ENCODE results near the gene SLC25A53. TPM values are rescaled to one million over a fixed set of nuclear protein-coding genes. Genes with fewer than 3 reads are reported as not detected.

Gene SLC25A53
- 1 to 10 TPM; 2.9 to 4.1 TPM for polyA plus RNA-seq

GRCh38 chrX:104156630-104157529, at the start of gene SLC25A53:
SLC25A53 (minus strand) TSS chrX:104157009; CDS start chrX:104105257, 51,752 bp downstream.
- Histone ChIP-seq H3K4me1 (ENCODE audit: control insufficient read depth in 2 of 2, insufficient read depth in 2 of 2, low read length in 1 of 2) (no peaks in the 10 kb centered on the region), H3K36me3 (ENCODE audit: control insufficient read depth in 2 of 2, insufficient read depth in 2 of 2, low read length in 1 of 2) (no peaks in the 10 kb centered on the region), H3K27me3 (ENCODE audit: control insufficient read depth in 1 of 2, insufficient read depth in 2 of 2, low read length in 2 of 2) (no peaks in the 10 kb centered on the region), H3K4me3 (ENCODE audit: low read depth in 1 of 2, low read length in 2 of 2) (peak within 1 kb of the TSS; percentile 60 to 66), H3K27ac (ENCODE audit: low read depth in 2 of 2, low read length in 1 of 2) (peak within 1 kb of the TSS; percentile 79 to 89), H3K9me3 (ENCODE audit: control insufficient read depth in 2 of 2, insufficient read depth in 1 of 2, low read depth in 1 of 2, low read length in 1 of 2) (no peaks in the 10 kb centered on the region)
- 1 to 32% methylated on average over 44 of the region's 44 CpGs for WGBS, 2 donors

- no peaks in the 10 kb centered on the region for H3K9me3 ChIP-seq (ENCODE audit: control insufficient read depth in 2 of 2, insufficient read depth in 1 of 2, low read depth in 1 of 2, low read length in 1 of 2)
- no peak overlapping the region for H3K4me3 ChIP-seq (ENCODE audit: low read depth in 1 of 2, low read length in 2 of 2)
- no peak overlapping the region for H3K27ac ChIP-seq (ENCODE audit: low read depth in 2 of 2, low read length in 1 of 2)
- no peaks in the 10 kb centered on the region for H3K4me1 ChIP-seq (ENCODE audit: control insufficient read depth in 2 of 2, insufficient read depth in 2 of 2, low read length in 1 of 2)
- H3K36me3 ChIP-seq (ENCODE audit: control insufficient read depth in 2 of 2, insufficient read depth in 2 of 2, low read length in 1 of 2) = no peaks in the 10 kb centered on the region
- no peaks in the 10 kb centered on the region for H3K27me3 ChIP-seq (ENCODE audit: control insufficient read depth in 1 of 2, insufficient read depth in 2 of 2, low read length in 2 of 2)
- WGBS, 2 donors = 85 to 93% methylated on average over 5 of the region's 5 CpGs
Measured at GRCh38 chrX:104205548-104205947, 48.7 kb upstream of the SLC25A53 start.

GRCh38 chrX:104195489-104196084, 38.8 kb upstream of the SLC25A53 start:
- Histone ChIP-seq H3K9me3 (ENCODE audit: control insufficient read depth in 2 of 2, insufficient read depth in 1 of 2, low read depth in 1 of 2, low read length in 1 of 2) (no peaks in the 10 kb centered on the region), H3K36me3 (ENCODE audit: control insufficient read depth in 2 of 2, insufficient read depth in 2 of 2, low read length in 1 of 2) (peaks cover 0 to 3% of the 10 kb centered on the region in 2 donors), H3K4me1 (ENCODE audit: control insufficient read depth in 2 of 2, insufficient read depth in 2 of 2, low read length in 1 of 2) (no peaks in the 10 kb centered on the region), H3K27me3 (ENCODE audit: control insufficient read depth in 1 of 2, insufficient read depth in 2 of 2, low read length in 2 of 2) (no peaks in the 10 kb centered on the region), H3K4me3 (ENCODE audit: low read depth in 1 of 2, low read length in 2 of 2) (no peak overlapping the region), H3K27ac (ENCODE audit: low read depth in 2 of 2, low read length in 1 of 2) (no peak overlapping the region)
- WGBS, 2 donors = 94 to 100% methylated on average over 1 of the region's 1 CpG

- Histone ChIP-seq H3K4me1 (ENCODE audit: control insufficient read depth in 2 of 2, insufficient read depth in 2 of 2, low read length in 1 of 2) (no peaks in the 10 kb centered on the region), H3K27me3 (ENCODE audit: control insufficient read depth in 1 of 2, insufficient read depth in 2 of 2, low read length in 2 of 2) (no peaks in the 10 kb centered on the region), H3K4me3 (ENCODE audit: low read depth in 1 of 2, low read length in 2 of 2) (no peak overlapping the region), H3K27ac (ENCODE audit: low read depth in 2 of 2, low read length in 1 of 2) (no peak overlapping the region), H3K9me3 (ENCODE audit: control insufficient read depth in 2 of 2, insufficient read depth in 1 of 2, low read depth in 1 of 2, low read length in 1 of 2) (no peaks in the 10 kb centered on the region), H3K36me3 (ENCODE audit: control insufficient read depth in 2 of 2, insufficient read depth in 2 of 2, low read length in 1 of 2) (no peaks in the 10 kb centered on the region)
- WGBS, 2 donors = 31 to 43% methylated on average over 1 of the region's 1 CpG
Measured at GRCh38 chrX:104195013-104195412, 38.2 kb upstream of the SLC25A53 start.

- Histone ChIP-seq H3K9me3 (ENCODE audit: control insufficient read depth in 2 of 2, insufficient read depth in 1 of 2, low read depth in 1 of 2, low read length in 1 of 2) (no peaks in the 10 kb centered on the region), H3K27me3 (ENCODE audit: control insufficient read depth in 1 of 2, insufficient read depth in 2 of 2, low read length in 2 of 2) (no peaks in the 10 kb centered on the region), H3K27ac (ENCODE audit: low read depth in 2 of 2, low read length in 1 of 2) (no peak overlapping the region), H3K36me3 (ENCODE audit: control insufficient read depth in 2 of 2, insufficient read depth in 2 of 2, low read length in 1 of 2) (no peaks in the 10 kb centered on the region), H3K4me3 (ENCODE audit: low read depth in 1 of 2, low read length in 2 of 2) (no peak overlapping the region), H3K4me1 (ENCODE audit: control insufficient read depth in 2 of 2, insufficient read depth in 2 of 2, low read length in 1 of 2) (no peaks in the 10 kb centered on the region)
- 36 to 49% methylated on average over 2 of the region's 2 CpGs for WGBS, 2 donors
Measured at GRCh38 chrX:104193485-104193884, 36.7 kb upstream of the SLC25A53 start.

GRCh38 chrX:104189837-104190236, 33.0 kb upstream of the SLC25A53 start:
- Histone ChIP-seq H3K27ac (ENCODE audit: low read depth in 2 of 2, low read length in 1 of 2) (no peak overlapping the region), H3K27me3 (ENCODE audit: control insufficient read depth in 1 of 2, insufficient read depth in 2 of 2, low read length in 2 of 2) (no peaks in the 10 kb centered on the region), H3K4me3 (ENCODE audit: low read depth in 1 of 2, low read length in 2 of 2) (no peak overlapping the region), H3K9me3 (ENCODE audit: control insufficient read depth in 2 of 2, insufficient read depth in 1 of 2, low read depth in 1 of 2, low read length in 1 of 2) (no peaks in the 10 kb centered on the region), H3K4me1 (ENCODE audit: control insufficient read depth in 2 of 2, insufficient read depth in 2 of 2, low read length in 1 of 2) (no peaks in the 10 kb centered on the region), H3K36me3 (ENCODE audit: control insufficient read depth in 2 of 2, insufficient read depth in 2 of 2, low read length in 1 of 2) (peaks cover 0 to 3% of the 10 kb centered on the region in 2 donors)
- WGBS, 2 donors = 65 to 70% methylated on average over 5 of the region's 5 CpGs

GRCh38 chrX:104187931-104188330, 31.1 kb upstream of the SLC25A53 start:
- H3K9me3 ChIP-seq (ENCODE audit: control insufficient read depth in 2 of 2, insufficient read depth in 1 of 2, low read depth in 1 of 2, low read length in 1 of 2) = no peaks in the 10 kb centered on the region
- H3K4me1 ChIP-seq (ENCODE audit: control insufficient read depth in 2 of 2, insufficient read depth in 2 of 2, low read length in 1 of 2) = no peaks in the 10 kb centered on the region
- H3K4me3 ChIP-seq (ENCODE audit: low read depth in 1 of 2, low read length in 2 of 2) = no peak overlapping the region
- WGBS, 2 donors = 84 to 95% methylated on average over 8 of the region's 8 CpGs
- peaks cover 0 to 3% of the 10 kb centered on the region in 2 donors for H3K36me3 ChIP-seq (ENCODE audit: control insufficient read depth in 2 of 2, insufficient read depth in 2 of 2, low read length in 1 of 2)
- no peak overlapping the region for H3K27ac ChIP-seq (ENCODE audit: low read depth in 2 of 2, low read length in 1 of 2)
- no peaks in the 10 kb centered on the region for H3K27me3 ChIP-seq (ENCODE audit: control insufficient read depth in 1 of 2, insufficient read depth in 2 of 2, low read length in 2 of 2)

GRCh38 chrX:104183685-104184084, 26.9 kb upstream of the SLC25A53 start:
- 79 to 88% methylated on average over 4 of the region's 4 CpGs for WGBS, 2 donors
- H3K4me1 ChIP-seq (ENCODE audit: control insufficient read depth in 2 of 2, insufficient read depth in 2 of 2, low read length in 1 of 2) = no peaks in the 10 kb centered on the region
- no peak overlapping the region for H3K4me3 ChIP-seq (ENCODE audit: low read depth in 1 of 2, low read length in 2 of 2)
- H3K9me3 ChIP-seq (ENCODE audit: control insufficient read depth in 2 of 2, insufficient read depth in 1 of 2, low read depth in 1 of 2, low read length in 1 of 2) = no peaks in the 10 kb centered on the region
- H3K27me3 ChIP-seq (ENCODE audit: control insufficient read depth in 1 of 2, insufficient read depth in 2 of 2, low read length in 2 of 2) = no peaks in the 10 kb centered on the region
- H3K36me3 ChIP-seq (ENCODE audit: control insufficient read depth in 2 of 2, insufficient read depth in 2 of 2, low read length in 1 of 2) = peaks cover 0 to 3% of the 10 kb centered on the region in 2 donors
- H3K27ac ChIP-seq (ENCODE audit: low read depth in 2 of 2, low read length in 1 of 2) = no peak overlapping the region

- no peaks in the 10 kb centered on the region for H3K4me1 ChIP-seq (ENCODE audit: control insufficient read depth in 2 of 2, insufficient read depth in 2 of 2, low read length in 1 of 2)
- H3K9me3 ChIP-seq (ENCODE audit: control insufficient read depth in 2 of 2, insufficient read depth in 1 of 2, low read depth in 1 of 2, low read length in 1 of 2) = no peaks in the 10 kb centered on the region
- WGBS, 2 donors = 85 to 97% methylated on average over 6 of the region's 6 CpGs
- H3K4me3 ChIP-seq (ENCODE audit: low read depth in 1 of 2, low read length in 2 of 2) = no peak overlapping the region
- no peaks in the 10 kb centered on the region for H3K36me3 ChIP-seq (ENCODE audit: control insufficient read depth in 2 of 2, insufficient read depth in 2 of 2, low read length in 1 of 2)
- H3K27ac ChIP-seq (ENCODE audit: low read depth in 2 of 2, low read length in 1 of 2) = no peak overlapping the region
- peaks cover 0 to 2% of the 10 kb centered on the region in 2 donors for H3K27me3 ChIP-seq (ENCODE audit: control insufficient read depth in 1 of 2, insufficient read depth in 2 of 2, low read length in 2 of 2)
Measured at GRCh38 chrX:104173841-104174240, 17.0 kb upstream of the SLC25A53 start.
